Neuronal stem cell (in vitro differentiated cells): ENCODE data around the gene IMMP2L.
A peak's percentile ranks its signal among the peaks of the same experiment; 100 is the strongest.

Experiments
- DNase-seq: peaks from one replicate; pipeline ENCODE4 v3.0.0-alpha.2; 2013; ENCODE audit warnings: low spot score
- H2AFZ ChIP-seq: one replicate; pipeline ENCODE4 v1.6.1; 2013; ENCODE audit warnings: mild to moderate bottlenecking, low read length, inconsistent platforms
- H2AK5ac ChIP-seq: 2 replicates; pipeline ENCODE4 v1.6.1; 2013; ENCODE audit warnings: low read depth, mild to moderate bottlenecking, inconsistent platforms, low read length, moderate library complexity, mixed read lengths
- H2BK120ac ChIP-seq: 2 replicates; pipeline ENCODE4 v1.6.1; 2013; ENCODE audit warnings: low read depth, mild to moderate bottlenecking, inconsistent platforms, low read length, moderate library complexity, mixed read lengths
- H2BK12ac ChIP-seq: one replicate; pipeline ENCODE4 v1.6.1; 2013; ENCODE audit warnings: low read length, inconsistent platforms
- H2BK15ac ChIP-seq: 2 replicates; pipeline ENCODE4 v1.6.1; 2013; ENCODE audit warnings: mild to moderate bottlenecking, low read length, inconsistent platforms, mixed read lengths
- H2BK5ac ChIP-seq: one replicate; pipeline ENCODE4 v1.6.1; 2013; ENCODE audit warnings: inconsistent platforms, mild to moderate bottlenecking, low read length, moderate library complexity
- H3K14ac ChIP-seq: one replicate; pipeline ENCODE4 v1.6.1; 2013; ENCODE audit warnings: low read length, inconsistent platforms
- H3K18ac ChIP-seq: 2 replicates; pipeline ENCODE4 v1.6.1; 2013; ENCODE audit warnings: low read length, inconsistent platforms
- H3K23ac ChIP-seq: 2 replicates; pipeline ENCODE4 v1.6.1; 2013; ENCODE audit warnings: low read depth, mild to moderate bottlenecking, mixed read lengths, low read length, inconsistent platforms; ENCODE audit not compliant: poor library complexity
- H3K27ac ChIP-seq: replicated peaks from 3 replicates; pipeline ENCODE4 v1.5.1; 2013; ENCODE audit warnings: low read length, inconsistent platforms
- H3K27me3 ChIP-seq, 3 experiments: 2 replicates each; pipeline ENCODE4 v1.6.1; 2013; ENCODE audit warnings: low read length in 3 of 3, mild to moderate bottlenecking in 2 of 3, inconsistent platforms in 1 of 3, low read depth in 1 of 3, mixed read lengths in 1 of 3, moderate library complexity in 1 of 3; ENCODE audit not compliant: control insufficient read depth in 3 of 3, insufficient read depth in 3 of 3
- H3K36me3 ChIP-seq, 2 donors: replicated peaks in 1 of 2; 2 replicates each; pipeline ENCODE4 v1.6.1; 2013; ENCODE audit warnings: low read length in 2 of 2; ENCODE audit not compliant: control insufficient read depth in 2 of 2, insufficient read depth in 2 of 2
- H3K4ac ChIP-seq: 2 replicates; pipeline ENCODE4 v1.6.1; 2013; ENCODE audit warnings: inconsistent platforms, mild to moderate bottlenecking, low read length, moderate library complexity
- H3K4me1 ChIP-seq, 2 donors: 1 replicate in 1 of 2; 2 replicates in 1 of 2; pipeline ENCODE4 v1.6.1; 2013; ENCODE audit warnings: low read length in 2 of 2, low read depth in 1 of 2; ENCODE audit not compliant: control insufficient read depth in 2 of 2, insufficient read depth in 1 of 2
- H3K4me2 ChIP-seq: one replicate; pipeline ENCODE4 v1.6.1; 2013; ENCODE audit warnings: mild to moderate bottlenecking, low read length, inconsistent platforms; ENCODE audit not compliant: insufficient read depth, poor library complexity, severe bottlenecking
- H3K4me3 ChIP-seq, 2 donors: 2 replicates each; pipeline ENCODE4 v1.5.1; 2013; ENCODE audit warnings: low read length in 2 of 2, mild to moderate bottlenecking in 2 of 2, inconsistent platforms in 1 of 2, moderate library complexity in 1 of 2
- H3K79me1 ChIP-seq: one replicate; pipeline ENCODE4 v1.6.1; 2013; ENCODE audit warnings: low read depth, mild to moderate bottlenecking, inconsistent platforms, low read length, moderate library complexity
- H3K9ac ChIP-seq: one replicate; pipeline ENCODE4 v1.6.1; 2013; ENCODE audit warnings: mild to moderate bottlenecking, low read depth, low read length, inconsistent platforms; ENCODE audit not compliant: poor library complexity
- H3K9me3 ChIP-seq, 2 donors: replicated peaks in 1 of 2; 2 replicates each; pipeline versions ENCODE3 to v1.6.1; 2013; ENCODE audit warnings: low read length in 2 of 2, mild to moderate bottlenecking in 2 of 2, inconsistent platforms in 1 of 2, low read depth in 1 of 2, mixed read lengths in 1 of 2, moderate library complexity in 1 of 2; ENCODE audit not compliant: control insufficient read depth in 2 of 2, insufficient read depth in 1 of 2
- H4K8ac ChIP-seq: one replicate; pipeline ENCODE4 v1.6.1; 2013; ENCODE audit warnings: low read depth, mild to moderate bottlenecking, inconsistent platforms, low read length, moderate library complexity
- H4K91ac ChIP-seq: one replicate; pipeline ENCODE4 v1.6.1; 2013; ENCODE audit warnings: low read length, low read depth, mild to moderate bottlenecking, inconsistent platforms; ENCODE audit not compliant: poor library complexity
- WGBS, 2 donors: extraction: QIAGEN DNeasy Blood & Tissue Kit; methylation state at CpG; one replicate each; pipeline ENCODE4 v1.1.7; 2013; ENCODE audit warnings: missing lambda C conversion rate in 2 of 2, mixed read lengths in 1 of 2; ENCODE audit not compliant: insufficient read length in 2 of 2, insufficient replicate concordance in 1 of 2; ENCODE audit errors: extremely low coverage in 2 of 2; 5-methylcytosine and 5-hydroxymethylcytosine counted together

The IMMP2L gene

DNA sequence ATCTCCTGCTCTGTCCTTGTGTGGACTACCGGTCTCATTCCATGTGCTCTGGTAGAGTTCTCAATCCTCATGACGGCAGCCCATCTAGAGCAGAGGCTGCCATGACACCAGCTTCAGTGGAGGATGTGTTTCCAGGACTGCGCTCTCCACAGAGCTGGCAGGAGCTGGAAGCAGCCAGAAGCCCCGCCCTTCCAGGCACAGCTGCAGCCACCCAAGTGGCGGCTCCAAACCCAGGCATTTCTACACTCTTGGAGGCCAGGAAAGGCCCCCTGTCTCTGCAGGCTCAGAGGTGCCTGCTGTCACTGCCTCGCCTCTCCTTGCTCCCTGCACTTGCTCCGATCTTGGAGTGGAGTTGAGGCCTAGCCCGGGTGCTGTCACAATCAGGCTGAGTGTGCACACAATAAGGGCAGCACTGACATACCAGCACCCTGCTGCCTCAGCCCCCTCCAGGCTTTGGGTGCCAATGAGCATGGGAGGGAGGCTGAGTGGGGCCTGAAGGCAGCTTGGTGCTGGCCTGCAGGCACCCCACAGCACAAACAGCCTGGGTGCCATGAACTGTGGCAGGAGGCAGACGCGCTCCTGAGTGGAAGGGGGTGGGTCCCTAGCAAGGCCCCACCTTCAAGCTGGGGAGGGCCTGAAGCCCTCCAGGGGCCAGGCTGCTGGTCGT lies 349.3 kb downstream of the IMMP2L start:
- Histone ChIP-seq H3K9me3 (peaks cover 0 to 3% of the 10 kb centered on the region in 2 donors), H3K9ac (no peak overlapping the region), H3K27me3 (no peaks in the 10 kb centered on the region), H3K4me2 (no peak overlapping the region), H4K8ac (no peak overlapping the region), H2AK5ac (no peak overlapping the region), H3K4ac (no peak overlapping the region), H3K4me3 (no peak overlapping the region), H3K79me1 (no peaks in the 10 kb centered on the region), H3K14ac (no peak overlapping the region), H2BK15ac (no peak overlapping the region), H4K91ac (no peak overlapping the region), H2BK12ac (no peak overlapping the region), H2AFZ (peak overlapping the region; percentile 40), H3K18ac (no peak overlapping the region), H3K27ac (no peak overlapping the region), H3K36me3 (no peaks in the 10 kb centered on the region), H2BK5ac (no peak overlapping the region), H3K23ac (no peak overlapping the region), H3K4me1 (no peaks in the 10 kb centered on the region), H2BK120ac (no peak overlapping the region)
- WGBS, 2 donors = no CpG with 5 or more reads among the region's 11 CpGs
- no peak for DNase-seq

GRCh38 chr7:111210996-111211395 lies 351.3 kb downstream of the IMMP2L start:
- H2BK120ac ChIP-seq = no peak overlapping the region
- no peak overlapping the region for H3K23ac ChIP-seq
- no peaks in the 10 kb centered on the region for H3K36me3 ChIP-seq
- H4K91ac ChIP-seq = no peak overlapping the region
- no peak for DNase-seq
- no peak overlapping the region for H3K4me2 ChIP-seq
- H3K79me1 ChIP-seq = no peaks in the 10 kb centered on the region
- no peak overlapping the region for H3K4ac ChIP-seq
- no peak overlapping the region for H3K18ac ChIP-seq
- H2AK5ac ChIP-seq = no peak overlapping the region
- H2BK15ac ChIP-seq = no peak overlapping the region
- no peak overlapping the region for H3K9ac ChIP-seq
- H3K4me1 ChIP-seq = no peaks in the 10 kb centered on the region
- no peak overlapping the region for H3K27ac ChIP-seq
- H2BK12ac ChIP-seq = no peak overlapping the region
- peaks cover 0 to 3% of the 10 kb centered on the region in 2 donors for H3K9me3 ChIP-seq
- H2AFZ ChIP-seq = no peak overlapping the region
- no peak overlapping the region for H3K4me3 ChIP-seq
- H3K14ac ChIP-seq = no peak overlapping the region
- no CpG with 5 or more reads among the region's 3 CpGs for WGBS, 2 donors
- H3K27me3 ChIP-seq = no peaks in the 10 kb centered on the region
- no peak overlapping the region for H4K8ac ChIP-seq
- no peak overlapping the region for H2BK5ac ChIP-seq

GRCh38 chr7:111210043-111210442 lies 352.2 kb downstream of the IMMP2L start:
- Histone ChIP-seq H3K36me3 (no peaks in the 10 kb centered on the region), H3K4me3 (no peak overlapping the region), H3K27me3 (no peaks in the 10 kb centered on the region), H3K9me3 (peaks cover 0 to 3% of the 10 kb centered on the region in 2 donors), H2BK12ac (no peak overlapping the region), H3K18ac (no peak overlapping the region), H3K9ac (no peak overlapping the region), H4K8ac (no peak overlapping the region), H3K4me2 (no peak overlapping the region), H3K4me1 (no peaks in the 10 kb centered on the region), H3K4ac (no peak overlapping the region), H2AK5ac (no peak overlapping the region), H2AFZ (no peak overlapping the region), H3K27ac (no peak overlapping the region), H2BK5ac (no peak overlapping the region), H2BK15ac (no peak overlapping the region), H3K23ac (no peak overlapping the region), H2BK120ac (no peak overlapping the region), H3K14ac (no peak overlapping the region), H4K91ac (no peak overlapping the region), H3K79me1 (no peaks in the 10 kb centered on the region)
- WGBS, 2 donors = no CpG with 5 or more reads among the region's 1 CpG
- no peak for DNase-seq

DNA sequence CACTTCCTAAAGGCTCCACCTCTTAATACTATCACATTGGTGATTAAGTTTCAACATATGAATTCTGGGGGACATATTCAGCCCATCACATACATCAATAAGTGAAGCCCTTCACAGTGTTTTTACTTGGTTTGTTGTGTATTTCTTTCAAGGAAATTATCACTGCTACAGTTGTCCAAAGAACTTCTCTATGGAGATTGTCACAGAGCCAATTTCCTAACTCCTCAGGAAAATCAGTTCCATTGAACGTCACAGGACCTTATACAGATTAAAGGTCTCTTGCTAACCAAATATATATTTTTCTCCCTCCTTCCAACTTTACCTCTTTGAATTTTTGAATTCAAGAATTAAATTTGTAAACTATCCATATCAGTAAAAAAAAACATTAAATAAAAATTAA lies 357.0 kb downstream of the IMMP2L start:
- H3K4me2 ChIP-seq = no peak overlapping the region
- no peak overlapping the region for H3K18ac ChIP-seq
- no peak overlapping the region for H2BK120ac ChIP-seq
- no peak overlapping the region for H2AK5ac ChIP-seq
- H3K36me3 ChIP-seq = no peaks in the 10 kb centered on the region
- H2BK12ac ChIP-seq = no peak overlapping the region
- no peak overlapping the region for H2BK5ac ChIP-seq
- H2AFZ ChIP-seq = no peak overlapping the region
- H3K4ac ChIP-seq = no peak overlapping the region
- DNase-seq = no peak
- H2BK15ac ChIP-seq = no peak overlapping the region
- H3K79me1 ChIP-seq = no peaks in the 10 kb centered on the region
- H3K27me3 ChIP-seq = no peaks in the 10 kb centered on the region
- no peak overlapping the region for H4K8ac ChIP-seq
- H3K4me1 ChIP-seq = no peaks in the 10 kb centered on the region
- no peak overlapping the region for H4K91ac ChIP-seq
- no peak overlapping the region for H3K4me3 ChIP-seq
- WGBS, 2 donors = no CpG with 5 or more reads among the region's 1 CpG
- no peak overlapping the region for H3K9ac ChIP-seq
- no peak overlapping the region for H3K14ac ChIP-seq
- H3K27ac ChIP-seq = no peak overlapping the region
- no peak overlapping the region for H3K23ac ChIP-seq
- no peaks in the 10 kb centered on the region for H3K9me3 ChIP-seq
